ENCODE data around the gene RADIL.

Gene RADIL

GRCh38 chr7:4883372-4884144, at the start of gene RADIL:
Gene RADIL (minus strand): TSS chr7:4883716. CDS start chr7:4878139, 5,577 bp downstream.
- H3F3A ChIP-seq (ENCODE audit: low read depth): no peaks in the 10 kb centered on the region
- H3K9me2 ChIP-seq (replicated peaks; ENCODE audit: low read depth, low read length): no peaks in the 10 kb centered on the region
- H3K36me3 ChIP-seq (ENCODE audit: insufficient read depth, low read length): no peaks in the 10 kb centered on the region
- H4K20me1 ChIP-seq (ENCODE audit: insufficient read depth, low read length, poor library complexity, severe bottlenecking): no peaks in the 10 kb centered on the region
- H2AFZ ChIP-seq (ENCODE audit: low read length): no peak within 1 kb of the TSS
- no peaks in the 10 kb centered on the region for H3K9me3 ChIP-seq (ENCODE audit: insufficient read depth, low read depth, low read length)
- no peaks in the 10 kb centered on the region for H3K4me1 ChIP-seq (ENCODE audit: insufficient read depth, low read length, poor library complexity, severe bottlenecking)
- H3K4me2 ChIP-seq (ENCODE audit: low read depth, low read length, poor library complexity, severe bottlenecking): no peak within 1 kb of the TSS
- H3K9ac ChIP-seq (ENCODE audit: low read depth, low read length, poor library complexity, severe bottlenecking): no peak within 1 kb of the TSS
- no peaks in the 10 kb centered on the region for H3K27me3 ChIP-seq (ENCODE audit: insufficient read depth, low read length, poor library complexity, severe bottlenecking)
- TF ChIP-seq CTCF (conservative IDR thresholded peaks at IDR 0.05; ENCODE audit: low read length): no peak
- TF ChIP-seq EZH2phosphoT487 (IDR thresholded peaks at IDR 0.05; ENCODE audit: borderline replicate concordance): no peak
- no peak within 1 kb of the TSS for H3K4me3 ChIP-seq (ENCODE audit: low read length, poor library complexity, severe bottlenecking)
- H3K79me2 ChIP-seq (ENCODE audit: insufficient read depth, low read length): no peaks in the 10 kb centered on the region

- Histone ChIP-seq H3K4me3 (ENCODE audit: low read length, poor library complexity, severe bottlenecking) (no peak overlapping the region), H3K79me2 (ENCODE audit: insufficient read depth, low read length) (no peaks in the 10 kb centered on the region), H3K9ac (ENCODE audit: low read depth, low read length, poor library complexity, severe bottlenecking) (no peak overlapping the region), H3K9me3 (ENCODE audit: insufficient read depth, low read depth, low read length) (no peaks in the 10 kb centered on the region), H3F3A (ENCODE audit: low read depth) (no peaks in the 10 kb centered on the region), H2AFZ (ENCODE audit: low read length) (no peak overlapping the region), H4K20me1 (ENCODE audit: insufficient read depth, low read length, poor library complexity, severe bottlenecking) (no peaks in the 10 kb centered on the region), H3K4me1 (ENCODE audit: insufficient read depth, low read length, poor library complexity, severe bottlenecking) (no peaks in the 10 kb centered on the region), H3K4me2 (ENCODE audit: low read depth, low read length, poor library complexity, severe bottlenecking) (no peak overlapping the region), H3K9me2 (replicated peaks; ENCODE audit: low read depth, low read length) (no peaks in the 10 kb centered on the region), H3K27me3 (ENCODE audit: insufficient read depth, low read length, poor library complexity, severe bottlenecking) (no peaks in the 10 kb centered on the region), H3K36me3 (ENCODE audit: insufficient read depth, low read length) (no peaks in the 10 kb centered on the region)
- TF ChIP-seq CTCF (conservative IDR thresholded peaks at IDR 0.05; ENCODE audit: low read length): no peak
- no peak for TF ChIP-seq EZH2phosphoT487 (IDR thresholded peaks at IDR 0.05; ENCODE audit: borderline replicate concordance)
These were observed 48.4 kb upstream of the RADIL start for GRCh38 chr7:4931943-4932342.

- H3K9me3 ChIP-seq (ENCODE audit: insufficient read depth, low read depth, low read length): no peaks in the 10 kb centered on the region
- H3K36me3 ChIP-seq (ENCODE audit: insufficient read depth, low read length): no peaks in the 10 kb centered on the region
- no peaks in the 10 kb centered on the region for H3K9me2 ChIP-seq (replicated peaks; ENCODE audit: low read depth, low read length)
- no peak overlapping the region for H3K4me2 ChIP-seq (ENCODE audit: low read depth, low read length, poor library complexity, severe bottlenecking)
- TF ChIP-seq EZH2phosphoT487 (IDR thresholded peaks at IDR 0.05; ENCODE audit: borderline replicate concordance) (no peak), CTCF (conservative IDR thresholded peaks at IDR 0.05; ENCODE audit: low read length) (no peak)
- H3K4me3 ChIP-seq (ENCODE audit: low read length, poor library complexity, severe bottlenecking): no peak overlapping the region
- H3K4me1 ChIP-seq (ENCODE audit: insufficient read depth, low read length, poor library complexity, severe bottlenecking): peaks cover 4% of the 10 kb centered on the region
- H4K20me1 ChIP-seq (ENCODE audit: insufficient read depth, low read length, poor library complexity, severe bottlenecking): no peaks in the 10 kb centered on the region
- no peaks in the 10 kb centered on the region for H3F3A ChIP-seq (ENCODE audit: low read depth)
- H3K9ac ChIP-seq (ENCODE audit: low read depth, low read length, poor library complexity, severe bottlenecking): no peak overlapping the region
- no peaks in the 10 kb centered on the region for H3K79me2 ChIP-seq (ENCODE audit: insufficient read depth, low read length)
- no peaks in the 10 kb centered on the region for H3K27me3 ChIP-seq (ENCODE audit: insufficient read depth, low read length, poor library complexity, severe bottlenecking)
- H2AFZ ChIP-seq (ENCODE audit: low read length): no peak overlapping the region
These were observed 45.5 kb upstream of the RADIL start for GRCh38 chr7:4929005-4929404.
